Vagina (tissue), 2 donors: ENCODE data around the gene SLC12A3. TPM values are rescaled to one million over a fixed set of nuclear protein-coding genes. Genes with fewer than 3 reads are reported as not detected.

Experiments used
- DNase-seq, 2 donors: peaks; one replicate each; pipeline ENCODE4 v3.0.0-alpha.2; 2017; ENCODE audit errors: extremely low spot score in 2 of 2
- H3K27ac ChIP-seq: fragments of 200-600 bp; sonication (generic); one replicate; pipeline ENCODE4 v1.5.1; 2019
- H3K27me3 ChIP-seq: fragments of 200-600 bp; sonication (generic); one replicate; pipeline ENCODE4 v1.5.1; 2019
- H3K36me3 ChIP-seq, 2 donors: fragments of 200-600 bp; sonication (generic); one replicate each; pipeline ENCODE4 v1.5.1; 2017 to 2019
- H3K4me1 ChIP-seq: fragments of 200-600 bp; sonication (generic); one replicate; pipeline ENCODE4 v1.5.1; 2019
- H3K4me3 ChIP-seq, 2 donors: fragments of 200-600 bp; sonication (generic); 1 replicate in 1 of 2; 2 replicates in 1 of 2; pipeline ENCODE4 v1.5.1; 2016 to 2019
- H3K9me3 ChIP-seq: fragments of 200-600 bp; sonication (generic); one replicate; pipeline ENCODE4 v1.5.1; 2019
- POLR2A ChIP-seq, 2 donors: fragments of 450-650 bp; IDR thresholded peaks; one replicate each; pipeline ENCODE4 v1.6.1; 2017; ENCODE audit warnings: antibody characterized with exemption in 2 of 2, mild to moderate bottlenecking in 2 of 2, moderate library complexity in 2 of 2
- POLR2AphosphoS5 ChIP-seq, 2 donors: sonication (generic); formaldehyde crosslinking; IDR thresholded peaks; one replicate each; pipeline ENCODE4 v1.9.0; 2017; ENCODE audit warnings: antibody characterized with exemption in 2 of 2, mild to moderate bottlenecking in 2 of 2, low read depth in 1 of 2; ENCODE audit not compliant: insufficient read depth in 1 of 2
- intact Hi-C: fragments of 100-400 bp; cut with DNase I; formaldehyde crosslinking; loops from one replicate; pipeline ENCODE4 v1.15.1; 2023
- total RNA-seq: library from RNA; depleted of rRNA; stranded (reverse); fragments of >200 nt; gene quantifications from one replicate; pipeline ENCODE4 v1.2.3, GENCODE V29; 2016
- TF ChIP-seq, protein P1 (sequence below), 3 experiments: fragments of 450-650 bp in 2 of 3; fragments of 200-600 bp in 1 of 3; sonication (generic) in 1 of 3; IDR thresholded peaks; one replicate each; pipeline ENCODE4 v1.5.1; 2017 to 2019; ENCODE audit warnings: antibody characterized with exemption in 3 of 3, mild to moderate bottlenecking in 2 of 3, moderate library complexity in 2 of 3

The SLC12A3 gene
- total RNA-seq, 1 donor from 2014 or later, result not detected

DNA sequence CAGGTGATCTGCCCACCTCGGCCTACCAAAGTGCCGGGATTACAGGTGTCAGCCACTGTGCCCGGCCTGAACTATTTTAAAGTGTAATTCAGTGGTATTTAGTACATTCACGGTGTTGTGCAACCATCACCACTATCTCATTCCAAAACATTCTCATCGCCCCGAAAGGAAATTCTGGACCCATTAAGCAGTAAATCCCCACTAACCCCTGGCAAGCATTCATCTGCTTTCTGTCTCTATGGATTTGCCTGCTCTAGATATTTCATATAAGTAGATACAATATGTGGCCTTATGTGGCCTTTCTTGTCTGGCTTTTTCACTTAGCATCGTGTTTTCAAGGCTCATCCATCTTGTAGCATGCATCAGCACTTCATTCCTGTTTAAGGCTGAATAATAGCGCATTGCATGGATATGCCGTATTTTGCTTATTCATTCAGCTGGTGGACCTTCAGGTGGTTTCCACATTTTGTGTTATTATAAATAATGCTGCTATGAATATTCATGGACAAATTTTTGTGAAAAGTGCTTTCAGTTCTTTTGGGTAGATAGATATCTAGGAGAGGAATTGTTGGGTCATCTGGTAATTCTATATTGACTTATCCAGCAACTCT is 58.6 kb downstream of the SLC12A3 start:
- H3K36me3 ChIP-seq, result no peaks in the 10 kb centered on the region
- no peak overlapping the region for H3K4me3 ChIP-seq
- intact Hi-C loops, result loop anchor here (5.0 kb wide), 1 partner anchor 574 kb away; no protein-coding TSS in a partner anchor
- H3K4me1 ChIP-seq, result peaks cover 7% of the 10 kb centered on the region
- TF ChIP-seq POLR2A (IDR thresholded peaks at IDR 0.05), result no peak
- TF ChIP-seq, protein P1, sequence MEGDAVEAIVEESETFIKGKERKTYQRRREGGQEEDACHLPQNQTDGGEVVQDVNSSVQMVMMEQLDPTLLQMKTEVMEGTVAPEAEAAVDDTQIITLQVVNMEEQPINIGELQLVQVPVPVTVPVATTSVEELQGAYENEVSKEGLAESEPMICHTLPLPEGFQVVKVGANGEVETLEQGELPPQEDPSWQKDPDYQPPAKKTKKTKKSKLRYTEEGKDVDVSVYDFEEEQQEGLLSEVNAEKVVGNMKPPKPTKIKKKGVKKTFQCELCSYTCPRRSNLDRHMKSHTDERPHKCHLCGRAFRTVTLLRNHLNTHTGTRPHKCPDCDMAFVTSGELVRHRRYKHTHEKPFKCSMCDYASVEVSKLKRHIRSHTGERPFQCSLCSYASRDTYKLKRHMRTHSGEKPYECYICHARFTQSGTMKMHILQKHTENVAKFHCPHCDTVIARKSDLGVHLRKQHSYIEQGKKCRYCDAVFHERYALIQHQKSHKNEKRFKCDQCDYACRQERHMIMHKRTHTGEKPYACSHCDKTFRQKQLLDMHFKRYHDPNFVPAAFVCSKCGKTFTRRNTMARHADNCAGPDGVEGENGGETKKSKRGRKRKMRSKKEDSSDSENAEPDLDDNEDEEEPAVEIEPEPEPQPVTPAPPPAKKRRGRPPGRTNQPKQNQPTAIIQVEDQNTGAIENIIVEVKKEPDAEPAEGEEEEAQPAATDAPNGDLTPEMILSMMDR (IDR thresholded peaks at IDR 0.05), result no peak
- TF ChIP-seq POLR2AphosphoS5 (IDR thresholded peaks at IDR 0.05; ENCODE audit: insufficient read depth in 1 of 2, low read depth in 1 of 2), result no peak
- no peak for DNase-seq
- no peaks in the 10 kb centered on the region for H3K27me3 ChIP-seq
- no peaks in the 10 kb centered on the region for H3K9me3 ChIP-seq
- H3K27ac ChIP-seq, result no peak overlapping the region

DNA sequence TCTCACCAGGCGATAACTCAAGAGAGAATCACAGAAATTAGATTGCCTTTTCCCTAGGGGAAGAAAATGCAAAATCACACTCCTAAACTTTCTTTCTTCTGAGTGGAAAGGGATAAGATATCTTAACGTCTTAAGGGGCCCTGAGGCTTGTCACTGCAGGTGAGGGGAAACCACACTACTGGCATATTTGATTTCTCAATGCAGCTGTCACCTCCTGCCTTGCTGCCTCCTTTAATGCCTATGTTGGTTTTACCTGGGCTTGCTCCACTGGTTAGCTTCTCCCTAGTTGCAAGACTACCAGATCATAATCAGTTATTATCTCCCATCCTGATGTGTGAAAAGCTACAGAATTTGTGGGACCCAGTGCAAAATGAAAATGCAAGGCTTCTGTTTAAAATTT is 62.5 kb downstream of the SLC12A3 start:
- no peaks in the 10 kb centered on the region for H3K36me3 ChIP-seq
- no peak overlapping the region for H3K4me3 ChIP-seq
- H3K9me3 ChIP-seq, result no peaks in the 10 kb centered on the region
- no peak for DNase-seq
- H3K27me3 ChIP-seq, result no peaks in the 10 kb centered on the region
- no peak for TF ChIP-seq POLR2A (IDR thresholded peaks at IDR 0.05)
- TF ChIP-seq, protein P1 (IDR thresholded peaks at IDR 0.05), result no peak
- TF ChIP-seq POLR2AphosphoS5 (IDR thresholded peaks at IDR 0.05; ENCODE audit: insufficient read depth in 1 of 2, low read depth in 1 of 2), result no peak
- no peak overlapping the region for H3K27ac ChIP-seq
- intact Hi-C loops, result no loop called here
- H3K4me1 ChIP-seq, result peaks cover 10% of the 10 kb centered on the region

DNA sequence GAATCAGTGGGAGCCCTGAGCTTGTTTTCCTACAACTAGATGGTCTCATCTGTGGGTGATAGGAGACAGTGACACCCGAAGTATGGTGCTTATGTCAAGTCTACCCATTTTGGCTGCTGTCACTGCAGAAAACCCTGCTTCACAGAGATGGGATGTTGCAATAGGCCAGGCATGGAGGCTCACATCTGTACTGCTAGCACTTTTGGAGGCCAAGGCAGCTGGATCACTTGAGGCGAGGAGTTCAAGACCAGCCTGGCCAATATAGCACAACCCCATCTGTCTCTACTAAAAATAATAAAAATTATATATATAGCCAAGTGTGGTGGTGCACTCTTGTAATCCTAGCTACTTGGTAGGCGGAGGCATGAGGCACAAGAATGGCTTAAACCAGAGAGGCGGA is 64.6 kb downstream of the SLC12A3 start:
- TF ChIP-seq POLR2AphosphoS5 (IDR thresholded peaks at IDR 0.05; ENCODE audit: insufficient read depth in 1 of 2, low read depth in 1 of 2) (no peak), POLR2A (IDR thresholded peaks at IDR 0.05) (no peak)
- TF ChIP-seq, protein P1 (IDR thresholded peaks at IDR 0.05), result no peak
- DNase-seq, result no peak
- intact Hi-C loops, result loop anchor here (5.0 to 10.0 kb wide), 2 partner anchors 58 to 65 kb away; partner anchors contain the start of genes NLRC5 and SLC12A3

DNA sequence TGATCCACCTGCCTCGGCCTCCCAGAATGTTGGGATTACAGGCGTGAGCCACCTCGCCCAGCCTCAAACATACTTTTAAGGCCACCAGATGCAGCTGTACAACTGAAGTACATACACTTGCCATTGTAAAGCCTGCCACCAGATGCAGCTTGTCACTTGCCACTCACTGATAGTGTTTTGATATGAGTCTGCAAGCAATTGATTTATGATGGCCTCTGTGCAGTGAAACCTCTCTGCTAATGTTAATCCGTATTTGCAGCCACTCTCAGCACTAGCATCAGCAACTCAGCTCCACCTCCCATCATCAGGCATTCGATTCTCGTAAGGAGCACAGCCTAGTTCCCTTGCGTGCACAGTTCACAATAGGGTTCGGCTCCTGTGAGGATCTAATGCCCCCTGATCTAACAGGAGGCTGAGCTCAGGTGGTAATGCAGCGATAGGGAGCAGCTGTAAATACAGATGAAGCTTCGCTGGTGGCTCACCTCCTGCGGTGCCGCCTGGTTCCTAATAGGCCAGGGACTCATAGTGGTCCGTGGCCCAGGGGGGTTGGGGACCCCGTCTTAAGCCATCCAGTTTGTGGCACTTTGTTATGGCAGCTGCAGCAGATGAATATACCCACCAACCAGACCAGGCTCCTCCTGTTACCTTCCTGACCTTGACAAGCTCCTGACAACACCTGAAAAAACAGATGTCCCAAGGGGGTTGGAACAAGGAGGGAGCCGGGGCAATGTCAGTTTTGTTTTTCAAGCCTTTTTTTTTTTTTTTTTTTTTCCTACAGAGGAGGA is 65.7 kb downstream of the SLC12A3 start:
- Histone ChIP-seq H3K4me3 (no peak overlapping the region), H3K4me1 (peaks cover 33% of the 10 kb centered on the region), H3K9me3 (no peaks in the 10 kb centered on the region), H3K27me3 (no peaks in the 10 kb centered on the region), H3K27ac (peak overlapping the region; percentile 100), H3K36me3 (peaks cover 0 to 10% of the 10 kb centered on the region in 2 donors)
- intact Hi-C loops, result loop anchor here (5.0 to 10.0 kb wide), 2 partner anchors 57 to 66 kb away; partner anchors contain the start of genes NLRC5 and SLC12A3
- TF ChIP-seq POLR2AphosphoS5 (IDR thresholded peaks at IDR 0.05; ENCODE audit: insufficient read depth in 1 of 2, low read depth in 1 of 2) (no peak), POLR2A (IDR thresholded peaks at IDR 0.05) (no peak)
- TF ChIP-seq, protein P1 (IDR thresholded peaks at IDR 0.05), result no peak
- no peak for DNase-seq

More for the DNA sequence above, 64.6 kb downstream of the SLC12A3 start:
- no peaks in the 10 kb centered on the region for H3K9me3 ChIP-seq
- no peaks in the 10 kb centered on the region for H3K27me3 ChIP-seq
- H3K4me1 ChIP-seq, result peaks cover 23% of the 10 kb centered on the region
- no peak overlapping the region for H3K27ac ChIP-seq
- H3K36me3 ChIP-seq, result no peaks in the 10 kb centered on the region
- H3K4me3 ChIP-seq, result no peak overlapping the region
